Body of pancreas (tissue), 4 donors: ENCODE measurements around the gene D2HGDH. TPM values are rescaled to one million over a fixed set of nuclear protein-coding genes. Genes with fewer than 3 reads are reported as not detected.
"Not testable (repeated sequence)": the region's sequence is repeated elsewhere in the genome, so short reads cannot be mapped to it uniquely, and the experiment has no call there.

ENCODE experiments used
- ATAC-seq: fragments of 150-250 bp; one replicate; pipeline ENCODE4 v1.9.1; 2016
- DNase-seq, 4 donors: peaks; one replicate each; pipeline ENCODE4 v3.0.0-alpha.2; 2019
- H3K27ac ChIP-seq, 4 donors: fragments of 200-600 bp; sonication (generic); 1 replicate in 3 of 4; 2 replicates in 1 of 4; pipeline versions ENCODE4 v1.5.1 to v1.6.1; 2016 to 2019; ENCODE audit warnings: mild to moderate bottlenecking in 1 of 4, mixed read lengths in 1 of 4, moderate library complexity in 1 of 4
- H3K27me3 ChIP-seq, 2 donors: fragments of 200-600 bp; sonication (generic); one replicate each; pipeline ENCODE4 v1.6.0; 2016; ENCODE audit warnings: mild to moderate bottlenecking in 1 of 2
- H3K36me3 ChIP-seq, 2 donors: fragments of 200-600 bp; sonication (generic); replicated peaks in 1 of 2; 2 replicates each; pipeline ENCODE4 v1.5.1; 2016; ENCODE audit warnings: low read depth in 2 of 2; ENCODE audit not compliant: insufficient read depth in 1 of 2
- H3K4me1 ChIP-seq: fragments of 200-600 bp; sonication (generic); one replicate; pipeline ENCODE4 v1.6.0; 2016
- H3K4me3 ChIP-seq, 2 donors: fragments of 200-600 bp; sonication (generic); 1 replicate in 1 of 2; 2 replicates in 1 of 2; pipeline ENCODE4 v1.5.1; 2016 to 2019
- H3K9me3 ChIP-seq, 3 donors: fragments of 200-600 bp; sonication (generic); 1 replicate in 2 of 3; 2 replicates in 1 of 3; pipeline ENCODE4 v1.5.1; 2016
- CTCF ChIP-seq, 7 experiments: fragments of 450-650 bp in 4 of 7; fragments of 200-600 bp in 3 of 7; sonication (generic) in 3 of 7; IDR thresholded peaks; one replicate each; pipeline ENCODE4 v1.5.1; 2016 to 2019; ENCODE audit warnings: antibody characterized with exemption in 7 of 7
- POLR2A ChIP-seq, 3 donors: fragments of 450-650 bp; IDR thresholded peaks; one replicate each; pipeline ENCODE4 v1.6.1; 2016; ENCODE audit warnings: antibody characterized with exemption in 3 of 3, mild to moderate bottlenecking in 2 of 3
- WGBS, 2 donors: methylation state at CpG; one replicate each; pipeline ENCODE4 v1.1.5; 2017; 5-methylcytosine and 5-hydroxymethylcytosine counted together
- intact Hi-C: fragments of 100-400 bp; cut with DNase I; formaldehyde crosslinking; loops from one replicate; pipeline ENCODE4 v1.15.1; 2023
- total RNA-seq, 2 donors: library from RNA; depleted of rRNA; stranded (reverse); fragments of >200 nt; gene quantifications; one replicate each; pipeline ENCODE4 v1.1.0, GENCODE V29; 2016

Gene D2HGDH
- total RNA-seq, 2 donors from 2014 or later = 27.0 to 42.5 TPM

- no peak overlapping the region for H3K4me3 ChIP-seq
- no peaks in the 10 kb centered on the region for H3K9me3 ChIP-seq
- H3K27me3 ChIP-seq = no peaks in the 10 kb centered on the region
- 55 to 56% methylated on average over 5 of the region's 5 CpGs for WGBS, 2 donors
- no peak for ATAC-seq
- H3K4me1 ChIP-seq = no peaks in the 10 kb centered on the region
- DNase-seq = no peak
- no peak overlapping the region for H3K27ac ChIP-seq
- H3K36me3 ChIP-seq = no peaks in the 10 kb centered on the region
- TF ChIP-seq POLR2A (IDR thresholded peaks at IDR 0.05) (no peak), CTCF (IDR thresholded peaks at IDR 0.05) (no peak)
- intact Hi-C loops = no loop called here
Measured at GRCh38 chr2:241780939-241781569, 46.6 kb downstream of the D2HGDH start.

- H3K27ac ChIP-seq, ATAC-seq, intact Hi-C loops, DNase-seq, H3K36me3 ChIP-seq, H3K9me3 ChIP-seq, H3K27me3 ChIP-seq, H3K4me1 ChIP-seq, H3K4me3 ChIP-seq: not testable (repeated sequence)
- 68 to 84% methylated on average over 3 of the region's 3 CpGs for WGBS, 2 donors
Measured at GRCh38 chr2:241782053-241782452, 47.6 kb downstream of the D2HGDH start.

- 84 to 87% methylated on average over 4 of the region's 4 CpGs for WGBS, 2 donors
- intact Hi-C loops = no loop called here
- H3K36me3 ChIP-seq = no peaks in the 10 kb centered on the region
- TF ChIP-seq POLR2A (IDR thresholded peaks at IDR 0.05) = no peak
- TF ChIP-seq CTCF (IDR thresholded peaks at IDR 0.05) = no peak
- H3K27me3 ChIP-seq = no peaks in the 10 kb centered on the region
- H3K4me1 ChIP-seq = no peaks in the 10 kb centered on the region
- ATAC-seq (no peak), DNase-seq (no peak)
- H3K9me3 ChIP-seq = no peaks in the 10 kb centered on the region
- no peak overlapping the region for H3K27ac ChIP-seq
- H3K4me3 ChIP-seq = no peak overlapping the region
Measured at GRCh38 chr2:241788135-241788534, 53.7 kb downstream of the D2HGDH start.

- Histone ChIP-seq H3K4me3 (no peak overlapping the region), H3K36me3 (no peaks in the 10 kb centered on the region), H3K4me1 (no peaks in the 10 kb centered on the region), H3K27me3 (no peaks in the 10 kb centered on the region), H3K27ac (no peak overlapping the region), H3K9me3 (no peaks in the 10 kb centered on the region)
- TF ChIP-seq CTCF (IDR thresholded peaks at IDR 0.05) (no peak), POLR2A (IDR thresholded peaks at IDR 0.05) (no peak)
- DNase-seq (no peak), ATAC-seq (no peak)
- WGBS, 2 donors = 34 to 37% methylated on average over 3 of the region's 3 CpGs
- intact Hi-C loops = no loop called here
Measured at GRCh38 chr2:241788572-241788971, 54.1 kb downstream of the D2HGDH start.

- intact Hi-C loops, H3K27ac ChIP-seq: not testable (repeated sequence)
Measured at GRCh38 chr2:241791385-241791784, 57.0 kb downstream of the D2HGDH start.

GRCh38 chr2:241793385-241793784, 59.0 kb downstream of the D2HGDH start:
- H3K4me1 ChIP-seq = no peaks in the 10 kb centered on the region
- TF ChIP-seq CTCF (IDR thresholded peaks at IDR 0.05) = no peak
- no peak for TF ChIP-seq POLR2A (IDR thresholded peaks at IDR 0.05)
- H3K27ac ChIP-seq = no peak overlapping the region
- no peak for ATAC-seq
- DNase-seq = no peak
- intact Hi-C loops = no loop called here
- H3K27me3 ChIP-seq = no peaks in the 10 kb centered on the region
- H3K36me3 ChIP-seq = no peaks in the 10 kb centered on the region
- H3K9me3 ChIP-seq = no peaks in the 10 kb centered on the region
- no peak overlapping the region for H3K4me3 ChIP-seq
- 84 to 89% methylated on average over 5 of the region's 5 CpGs for WGBS, 2 donors

More at GRCh38 chr2:241791385-241791784, 57.0 kb downstream of the D2HGDH start:
- H3K27me3 ChIP-seq, H3K4me1 ChIP-seq, H3K9me3 ChIP-seq, ATAC-seq, H3K36me3 ChIP-seq, H3K4me3 ChIP-seq, DNase-seq: not testable (repeated sequence)
- WGBS, 2 donors = 52 to 68% methylated on average over 3 of the region's 3 CpGs
